Chondrocyte (in vitro differentiated cells): ENCODE results near the gene GRIN2C. TPM values are rescaled to one million over a fixed set of nuclear protein-coding genes. Genes with fewer than 3 reads are reported as not detected.

Experiments
- DNase-seq: peaks from one replicate; pipeline ENCODE4 v3.0.0; 2021; ENCODE audit warnings: mixed read lengths, low spot score
- H3K27ac Mint-ChIP-seq: one replicate; pipeline ENCODE4 v1.8.0; 2021; ENCODE audit warnings: mild to moderate bottlenecking, moderate library complexity, mixed read lengths; ENCODE audit not compliant: unreplicated experiment
- H3K27me3 Mint-ChIP-seq: 2 replicates; pipeline ENCODE4 v1.8.0; 2021; ENCODE audit warnings: low read depth, mixed read lengths
- H3K36me3 Mint-ChIP-seq: 2 replicates; pipeline ENCODE4 v1.8.0; 2021; ENCODE audit warnings: low read depth, mixed read lengths
- H3K4me1 Mint-ChIP-seq: 2 replicates; pipeline ENCODE4 v1.8.0; 2021; ENCODE audit warnings: low read depth, mild to moderate bottlenecking, mixed read lengths
- H3K4me3 Mint-ChIP-seq: one replicate; pipeline ENCODE4 v1.8.0; 2021; ENCODE audit warnings: mild to moderate bottlenecking, moderate library complexity, mixed read lengths; ENCODE audit not compliant: unreplicated experiment
- H3K9me3 Mint-ChIP-seq: 2 replicates; pipeline ENCODE4 v1.8.0; 2021; ENCODE audit warnings: low read depth, mixed read lengths
- total RNA-seq: library from RNA; stranded (reverse); gene quantifications from 3 replicates; pipeline ENCODE4 v1.2.1, GENCODE V29; 2021
- TF ChIP-seq, protein P1 (sequence below): fragments of 200-600 bp; sonication (generic); IDR thresholded peaks from 2 replicates; pipeline ENCODE4 v1.5.0; 2021; ENCODE audit warnings: antibody characterized with exemption, mild to moderate bottlenecking, moderate library complexity

GRIN2C gene
- total RNA-seq, 1 donor from 2014 or later = 0.07 TPM

DNA sequence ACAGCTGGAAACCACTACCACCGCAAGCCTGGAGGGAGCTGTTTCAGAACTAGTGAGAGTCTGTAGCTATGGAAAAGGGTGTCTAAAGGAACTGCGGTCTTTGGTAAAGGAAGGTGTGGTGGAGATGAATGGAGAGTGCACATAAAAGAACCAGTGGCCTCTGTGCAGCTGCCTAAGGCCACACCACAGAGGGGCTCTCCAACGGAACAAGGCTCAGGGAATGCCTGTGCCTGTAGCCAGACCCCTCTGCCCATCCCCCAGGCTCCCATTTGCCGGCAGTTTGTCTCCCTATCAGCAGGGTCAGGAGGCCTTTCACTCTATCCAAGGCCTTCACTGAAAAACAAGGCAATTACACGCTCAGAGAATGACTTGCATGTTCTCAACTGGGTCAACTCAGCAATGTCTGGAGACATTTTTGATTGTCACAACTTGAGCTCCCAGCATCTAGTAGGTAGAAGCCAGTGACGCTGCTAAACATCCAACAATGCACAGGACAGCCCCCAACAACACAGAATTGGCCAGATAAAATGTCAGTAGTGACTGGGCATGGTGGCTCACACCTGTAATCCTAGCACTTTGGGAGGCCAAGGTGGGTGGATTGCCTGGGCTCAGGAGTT, 16.4 kb upstream of the GRIN2C start:
- Mint-ChIP-seq H3K4me3 (no peak overlapping the region), H3K9me3 (no peaks in the 10 kb centered on the region), H3K27me3 (peaks cover 19% of the 10 kb centered on the region), H3K36me3 (no peaks in the 10 kb centered on the region), H3K4me1 (peaks cover 22% of the 10 kb centered on the region), H3K27ac (no peak overlapping the region)
- TF ChIP-seq, protein P1, sequence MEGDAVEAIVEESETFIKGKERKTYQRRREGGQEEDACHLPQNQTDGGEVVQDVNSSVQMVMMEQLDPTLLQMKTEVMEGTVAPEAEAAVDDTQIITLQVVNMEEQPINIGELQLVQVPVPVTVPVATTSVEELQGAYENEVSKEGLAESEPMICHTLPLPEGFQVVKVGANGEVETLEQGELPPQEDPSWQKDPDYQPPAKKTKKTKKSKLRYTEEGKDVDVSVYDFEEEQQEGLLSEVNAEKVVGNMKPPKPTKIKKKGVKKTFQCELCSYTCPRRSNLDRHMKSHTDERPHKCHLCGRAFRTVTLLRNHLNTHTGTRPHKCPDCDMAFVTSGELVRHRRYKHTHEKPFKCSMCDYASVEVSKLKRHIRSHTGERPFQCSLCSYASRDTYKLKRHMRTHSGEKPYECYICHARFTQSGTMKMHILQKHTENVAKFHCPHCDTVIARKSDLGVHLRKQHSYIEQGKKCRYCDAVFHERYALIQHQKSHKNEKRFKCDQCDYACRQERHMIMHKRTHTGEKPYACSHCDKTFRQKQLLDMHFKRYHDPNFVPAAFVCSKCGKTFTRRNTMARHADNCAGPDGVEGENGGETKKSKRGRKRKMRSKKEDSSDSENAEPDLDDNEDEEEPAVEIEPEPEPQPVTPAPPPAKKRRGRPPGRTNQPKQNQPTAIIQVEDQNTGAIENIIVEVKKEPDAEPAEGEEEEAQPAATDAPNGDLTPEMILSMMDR = no peak
- no peak for DNase-seq

GRCh38 chr17:74875155-74875976, 15.7 kb upstream of the GRIN2C start:
- Mint-ChIP-seq H3K27me3 (peaks cover 12% of the 10 kb centered on the region), H3K9me3 (no peaks in the 10 kb centered on the region), H3K4me1 (peaks cover 24% of the 10 kb centered on the region), H3K4me3 (no peak overlapping the region), H3K36me3 (no peaks in the 10 kb centered on the region), H3K27ac (no peak overlapping the region)
- DNase-seq = no peak
- TF ChIP-seq, protein P1 = no peak

GRCh38 chr17:74874615-74875037, 14.9 kb upstream of the GRIN2C start:
- Mint-ChIP-seq H3K4me1 (peaks cover 24% of the 10 kb centered on the region), H3K4me3 (no peak overlapping the region), H3K36me3 (no peaks in the 10 kb centered on the region), H3K9me3 (no peaks in the 10 kb centered on the region), H3K27ac (no peak overlapping the region), H3K27me3 (peaks cover 11% of the 10 kb centered on the region)
- TF ChIP-seq, protein P1 = no peak
- DNase-seq = no peak

DNA sequence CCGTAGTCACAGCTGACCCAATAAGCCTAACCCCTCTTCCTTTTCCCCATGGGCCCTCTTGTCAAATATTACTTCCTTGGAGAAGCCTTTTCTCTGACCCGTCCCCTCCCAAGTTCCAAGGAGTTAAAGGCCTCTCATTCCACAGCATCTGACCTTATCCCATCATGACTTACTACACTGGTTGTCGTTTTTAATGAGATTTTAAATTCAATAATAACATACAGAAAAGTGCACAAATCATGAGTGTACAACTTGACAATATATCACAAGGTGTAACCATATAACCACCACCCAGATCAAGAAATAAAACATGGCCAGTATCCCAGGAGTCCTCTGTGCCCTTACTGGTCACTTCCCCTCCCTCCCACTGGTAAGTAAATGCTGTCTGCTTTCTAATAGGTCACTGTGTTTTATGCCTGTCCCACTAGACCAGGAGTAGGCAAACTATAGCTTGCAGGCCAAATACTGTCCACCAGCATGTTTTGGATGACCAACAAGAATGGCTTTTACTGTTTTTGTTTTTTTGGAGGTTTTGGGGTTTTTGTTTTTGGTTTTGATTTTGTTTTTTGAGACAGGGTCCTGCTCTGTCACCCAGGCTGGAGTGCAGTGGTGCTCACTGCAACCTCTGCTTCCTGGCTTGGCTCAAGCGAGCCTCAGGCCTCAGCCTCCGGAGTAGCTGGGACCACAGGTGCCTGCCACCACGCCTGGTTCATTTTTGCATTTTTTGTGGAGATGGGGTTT, 14.4 kb upstream of the GRIN2C start:
- peak overlapping the region; percentile 96 for H3K27ac Mint-ChIP-seq
- H3K9me3 Mint-ChIP-seq = no peaks in the 10 kb centered on the region
- TF ChIP-seq, protein P1 = no peak
- peaks cover 24% of the 10 kb centered on the region for H3K4me1 Mint-ChIP-seq
- H3K27me3 Mint-ChIP-seq = peaks cover 7% of the 10 kb centered on the region
- DNase-seq = no peak
- peak overlapping the region; percentile 83 for H3K4me3 Mint-ChIP-seq
- no peaks in the 10 kb centered on the region for H3K36me3 Mint-ChIP-seq
